IMR-90 (cell line): ENCODE data around the gene HSPD1. TPM values are rescaled to one million over a fixed set of nuclear protein-coding genes. Genes with fewer than 3 reads are reported as not detected.

Experiments
- ATAC-seq: fragments of 200-7000 bp; cut with Tn5 transposase; 2 replicates; pipeline ENCODE4 v1.9.1; 2020; ENCODE audit warnings: low read depth, mild to moderate bottlenecking, moderate library complexity
- BruUV-seq: library from RNA; stranded (reverse); fragments of 400-500 nt; replicated peaks from 2 replicates; lab custom pipeline; 2021; lab: Mats Ljungman, UMichigan
- CTCF ChIA-PET: fragments of 300-600 bp; formaldehyde crosslinking; extraction: SDS; loops from one replicate; lab custom pipeline; 2021; ENCODE audit warnings: antibody characterized with exemption; lab: Yijun Ruan, JAX
- POLR2A ChIA-PET: fragments of 300-600 bp; sonication (Branson Sonifier 250); formaldehyde crosslinking; loops from one replicate; lab custom pipeline; 2022; ENCODE audit warnings: antibody characterized with exemption; ENCODE audit not compliant: unreplicated experiment; lab: Charles Lee
- DNase-seq: peaks from one replicate; pipeline ENCODE4 v3.0.0; 2013
- H2AFZ ChIP-seq: replicated peaks from 2 replicates; pipeline ENCODE3; 2013; ENCODE audit warnings: low read length, mild to moderate bottlenecking; ENCODE audit not compliant: poor library complexity
- H2AK5ac ChIP-seq: 2 replicates; pipeline ENCODE4 v1.6.1; 2013; ENCODE audit warnings: low read depth, low read length, inconsistent platforms
- H2AK9ac ChIP-seq: replicated peaks from 2 replicates; pipeline ENCODE3; 2013; ENCODE audit warnings: mild to moderate bottlenecking, low read depth, low read length, moderate library complexity; ENCODE audit not compliant: poor library complexity
- H2BK120ac ChIP-seq: 2 replicates; pipeline ENCODE4 v1.6.1; 2013; ENCODE audit warnings: low read depth, low read length, inconsistent platforms
- H2BK15ac ChIP-seq: 3 replicates; pipeline ENCODE4 v1.6.1; 2013; ENCODE audit warnings: low read depth, low read length, inconsistent platforms
- H2BK20ac ChIP-seq: 2 replicates; pipeline ENCODE4 v1.6.1; 2013; ENCODE audit warnings: low read depth, mild to moderate bottlenecking, inconsistent platforms, low read length, moderate library complexity
- H2BK5ac ChIP-seq: 2 replicates; pipeline ENCODE4 v1.6.1; 2013; ENCODE audit warnings: mild to moderate bottlenecking, low read depth, low read length, inconsistent platforms; ENCODE audit not compliant: poor library complexity, severe bottlenecking
- H3K14ac ChIP-seq: replicated peaks from 2 replicates; pipeline ENCODE4 v1.6.1; 2013; ENCODE audit warnings: low read depth, low read length, inconsistent platforms
- H3K18ac ChIP-seq: 2 replicates; pipeline ENCODE4 v1.6.1; 2013; ENCODE audit warnings: low read depth, low read length, control low read depth
- H3K23ac ChIP-seq: 2 replicates; pipeline ENCODE4 v1.6.1; 2013; ENCODE audit warnings: low read depth, low read length, inconsistent platforms
- H3K27ac ChIP-seq: 2 replicates; pipeline ENCODE4 v1.5.1; 2013; ENCODE audit warnings: mild to moderate bottlenecking, control low read depth, low read length; ENCODE audit not compliant: insufficient read depth
- H3K27me3 ChIP-seq: 2 replicates; pipeline ENCODE4 v1.6.1; 2013; ENCODE audit warnings: low read length; ENCODE audit not compliant: control insufficient read depth, insufficient read depth
- H3K36me3 ChIP-seq: 2 replicates; pipeline ENCODE4 v1.6.1; 2013; ENCODE audit warnings: low read length, mixed read lengths; ENCODE audit not compliant: control insufficient read depth, insufficient read depth
- H3K4ac ChIP-seq: 2 replicates; pipeline ENCODE4 v1.6.1; 2013; ENCODE audit warnings: low read depth, low read length, inconsistent platforms
- H3K4me1 ChIP-seq: 2 replicates; pipeline ENCODE4 v1.6.1; 2013; ENCODE audit warnings: low read length, mixed read lengths; ENCODE audit not compliant: control insufficient read depth, insufficient read depth
- H3K4me2 ChIP-seq: 2 replicates; pipeline ENCODE4 v1.6.1; 2013; ENCODE audit warnings: low read depth, mild to moderate bottlenecking, control low read depth, low read length, moderate library complexity
- H3K4me3 ChIP-seq: 2 replicates; pipeline ENCODE4 v1.5.1; 2013; ENCODE audit warnings: low read depth, mild to moderate bottlenecking, control low read depth, low read length, moderate library complexity; ENCODE audit not compliant: insufficient read depth
- H3K56ac ChIP-seq: 2 replicates; pipeline ENCODE4 v1.6.1; 2013; ENCODE audit warnings: low read length, inconsistent platforms; ENCODE audit not compliant: insufficient read depth; ENCODE audit errors: extremely low read depth
- H3K79me1 ChIP-seq, 2 experiments: 2 replicates each; pipeline ENCODE4 v1.6.1; 2013; ENCODE audit warnings: low read length in 2 of 2, inconsistent platforms in 1 of 2, low read depth in 1 of 2
- H3K9ac ChIP-seq: 2 replicates; pipeline ENCODE4 v1.6.1; 2013; ENCODE audit warnings: low read depth, low read length, control low read depth
- H3K9me1 ChIP-seq: 2 replicates; pipeline ENCODE4 v1.6.1; 2013; ENCODE audit warnings: low read length, inconsistent platforms; ENCODE audit not compliant: insufficient read depth
- H3K9me3 ChIP-seq: 2 replicates; pipeline ENCODE4 v1.6.1; 2013; ENCODE audit warnings: low read length; ENCODE audit not compliant: control insufficient read depth, insufficient read depth
- H4K20me1 ChIP-seq: 2 replicates; pipeline ENCODE4 v1.6.1; 2013; ENCODE audit warnings: low read length, inconsistent platforms; ENCODE audit not compliant: insufficient read depth
- H4K5ac ChIP-seq: 2 replicates; pipeline ENCODE4 v1.6.1; 2013; ENCODE audit warnings: mild to moderate bottlenecking, low read depth, low read length, control low read depth
- H4K8ac ChIP-seq, 2 experiments: 2 replicates each; pipeline ENCODE4 v1.6.1; 2013; ENCODE audit warnings: low read depth in 2 of 2, low read length in 2 of 2, control low read depth in 1 of 2, inconsistent platforms in 1 of 2
- H4K91ac ChIP-seq: 2 replicates; pipeline ENCODE4 v1.6.1; 2013; ENCODE audit warnings: low read depth, low read length, inconsistent platforms; ENCODE audit not compliant: insufficient read depth
- USF2 ChIP-seq: fragments of 150-350 bp; IDR thresholded peaks from 2 replicates; pipeline ENCODE4 v1.6.1; 2017; ENCODE audit warnings: mild to moderate bottlenecking, antibody characterized with exemption, low read length, low read depth
- WGBS, 2 experiments: methylation state at CpG; one replicate each; pipeline versions ENCODE4 v1.1.5 to v1.1.7; 2013; ENCODE audit warnings: missing lambda C conversion rate in 2 of 2; ENCODE audit not compliant: insufficient read length in 1 of 2; ENCODE audit errors: extremely low coverage in 2 of 2; 5-methylcytosine and 5-hydroxymethylcytosine counted together
- dilution Hi-C: fragments of 300-500 bp; cut with HindIII; formaldehyde crosslinking; loops from one replicate; pipeline ENCODE4 v1.14.3; 2018; ENCODE audit warnings: low sequenced_read_pairs; ENCODE audit not compliant: unreplicated experiment
- in situ Hi-C: fragments of 300-500 bp; cut with MboI; formaldehyde crosslinking; loops from 3 replicates; pipeline ENCODE4 v1.14.3; 2019; ENCODE audit warnings: low sequenced_read_pairs, inconsistent platforms, mixed read lengths
- intact Hi-C: fragments of 100-400 bp; cut with micrococcal nuclease; formaldehyde crosslinking; loops from 2 replicates; pipeline ENCODE4 v1.10.0; 2022
- polyA plus RNA-seq, 3 experiments: library from polyadenylated mRNA; depleted of rRNA; stranded (reverse); fragments of >200 nt; gene quantifications; 2 replicates each; pipeline ENCODE4 v1.2.3, GENCODE V29; 2012; ENCODE audit warnings: low replicate concordance in 1 of 3
- total RNA-seq: library from RNA; depleted of rRNA; stranded (reverse); fragments of >200 nt; gene quantifications from 2 replicates; pipeline ENCODE4 v1.2.3, GENCODE V29; 2012

The HSPD1 gene
- total and polyA plus RNA-seq, 2 of the 4 experiments (the other 2 are of a cell fraction) = 171 TPM

- ATAC-seq (no peak), DNase-seq (no peak)
- H2AK5ac ChIP-seq = no peak overlapping the region
- intact Hi-C loops (no loop called here), in situ Hi-C loops (no loop called here), dilution Hi-C loops (no loop called here)
- no peaks in the 10 kb centered on the region for H3K9me3 ChIP-seq
- no peak overlapping the region for H4K8ac ChIP-seq
- no peak overlapping the region for H3K18ac ChIP-seq
- no peak overlapping the region for H3K27ac ChIP-seq
- no peak overlapping the region for H2BK20ac ChIP-seq
- BruUV-seq = no TSS peak
- H3K23ac ChIP-seq = no peak overlapping the region
- H3K4ac ChIP-seq = no peak overlapping the region
- no peak overlapping the region for H3K9ac ChIP-seq
- peaks cover 4% of the 10 kb centered on the region; the same call in 1 of the 2 replicates for H4K20me1 ChIP-seq
- H3K56ac ChIP-seq = no peak overlapping the region
- no peak overlapping the region for H2AFZ ChIP-seq
- no peak overlapping the region for H3K4me2 ChIP-seq
- H2BK15ac ChIP-seq = no peak overlapping the region
- no peak overlapping the region for H2BK5ac ChIP-seq
- H3K4me1 ChIP-seq = no peaks in the 10 kb centered on the region
- H4K91ac ChIP-seq = no peak overlapping the region
- H3K27me3 ChIP-seq = no peaks in the 10 kb centered on the region
- ChIA-PET CTCF (interaction anchor here (0.9 kb wide), 1 partner anchor 14 kb away, joined by 3 read pairs; no protein-coding TSS in a partner anchor), POLR2A (no interaction called here)
- no peak for TF ChIP-seq USF2
- H3K79me1 ChIP-seq = peaks cover 5 to 31% of the 10 kb centered on the region in 2 experiments
- H4K5ac ChIP-seq = no peak overlapping the region
- no CpG with 5 or more reads among the region's 1 CpG for WGBS, 2 experiments
- H3K36me3 ChIP-seq = peaks cover 34% of the 10 kb centered on the region
- H2AK9ac ChIP-seq = no peak overlapping the region
- no peak overlapping the region for H2BK120ac ChIP-seq
- no peak overlapping the region for H3K4me3 ChIP-seq
- H3K14ac ChIP-seq = no peak overlapping the region
- H3K9me1 ChIP-seq = no peaks in the 10 kb centered on the region
These were observed 40.1 kb upstream of the HSPD1 start for GRCh38 chr2:197539734-197540133.
